SK-N-SH (cell line): ENCODE results near the gene SEMA3B. TPM values are rescaled to one million over a fixed set of nuclear protein-coding genes. Genes with fewer than 3 reads are reported as not detected.

Experiments used
- CTCF ChIA-PET: fragments of 300-600, 350-600 bp; formaldehyde crosslinking; extraction: SDS; loops from one replicate; lab custom pipeline; 2021; lab: Yijun Ruan, JAX
- POLR2A ChIA-PET: fragments of 350-600 bp; sonication (Branson Sonifier 250); formaldehyde crosslinking; extraction: SDS; loops from one replicate; lab custom pipeline; 2020; ENCODE audit warnings: antibody characterized with exemption, inconsistent platforms; lab: Yijun Ruan, JAX
- DNase-seq: peaks from one replicate; pipeline ENCODE4 v3.0.0; 2012
- H2AFZ ChIP-seq: fragments of 200-600 bp; sonication (generic); 2 replicates; pipeline ENCODE4 v1.8.1; 2016; ENCODE audit warnings: antibody characterized with exemption, mild to moderate bottlenecking, low read depth
- H3F3A ChIP-seq: fragments of 200-600 bp; sonication (generic); replicated peaks from 2 replicates; pipeline ENCODE3; 2016; ENCODE audit warnings: antibody characterized with exemption, mild to moderate bottlenecking; ENCODE audit not compliant: insufficient read depth
- H3K27ac ChIP-seq, 2 experiments: fragments of 200-500 bp in 1 of 2; fragments of 200-600 bp in 1 of 2; sonication (Bioruptor generic) in 1 of 2; sonication (generic), shearing (Covaris generic) in 1 of 2; 2 replicates each; pipeline versions ENCODE4 v1.5.1 to v1.6.1; 2014 to 2016; ENCODE audit warnings: low read depth in 2 of 2, inconsistent platforms in 1 of 2, low read length in 1 of 2, mild to moderate bottlenecking in 1 of 2, mixed read lengths in 1 of 2
- H3K27me3 ChIP-seq: fragments of 200-600 bp; sonication (generic), shearing (Covaris generic); 2 replicates; pipeline ENCODE4 v1.6.1; 2016; ENCODE audit warnings: mixed run types; ENCODE audit not compliant: insufficient read depth
- H3K36me3 ChIP-seq, 2 experiments: fragments of 200-500 bp in 1 of 2; fragments of 200-600 bp in 1 of 2; sonication (Bioruptor generic) in 1 of 2; sonication (generic) in 1 of 2; replicated peaks in 1 of 2; 2 replicates each; pipeline versions ENCODE3 to v1.5.1; 2014 to 2016; ENCODE audit warnings: low read length in 1 of 2, mild to moderate bottlenecking in 1 of 2; ENCODE audit not compliant: insufficient read depth in 2 of 2, control insufficient read depth in 1 of 2
- H3K4me1 ChIP-seq, 2 experiments: fragments of 200-500 bp in 1 of 2; fragments of 200-600 bp in 1 of 2; sonication (Bioruptor generic) in 1 of 2; sonication (generic), shearing (Covaris generic) in 1 of 2; 2 replicates each; pipeline versions ENCODE4 v1.5.1 to v1.6.1; 2014 to 2016; ENCODE audit warnings: low read depth in 1 of 2, low read length in 1 of 2, mixed run types in 1 of 2; ENCODE audit not compliant: insufficient read depth in 2 of 2, control insufficient read depth in 1 of 2
- H3K4me2 ChIP-seq: fragments of 200-600 bp; sonication (generic), shearing (Covaris generic); 2 replicates; pipeline ENCODE4 v1.6.1; 2017; ENCODE audit warnings: mixed run types
- H3K4me3 ChIP-seq, 2 experiments: fragments of 200-500 bp in 1 of 2; fragments of 200-600 bp in 1 of 2; sonication (Bioruptor generic) in 1 of 2; sonication (generic), shearing (Covaris generic) in 1 of 2; 2 replicates each; pipeline versions ENCODE4 v1.5.1 to v1.8.1; 2014 to 2016; ENCODE audit warnings: low read depth in 2 of 2, inconsistent platforms in 1 of 2, low read length in 1 of 2, mild to moderate bottlenecking in 1 of 2, mixed read lengths in 1 of 2, moderate library complexity in 1 of 2
- H3K79me2 ChIP-seq: fragments of 200-600 bp; sonication (generic); 2 replicates; pipeline ENCODE4 v1.8.1; 2017; ENCODE audit warnings: mild to moderate bottlenecking; ENCODE audit not compliant: insufficient read depth
- H3K9ac ChIP-seq: fragments of 200-600 bp; sonication (generic); 2 replicates; pipeline ENCODE4 v1.6.1; 2017; ENCODE audit warnings: mixed run types
- H3K9me2 ChIP-seq: fragments of 200-600 bp; sonication (generic); 2 replicates; pipeline ENCODE4 v1.6.1; 2017; ENCODE audit warnings: mixed run types
- H3K9me3 ChIP-seq: fragments of 200-600 bp; sonication (generic); 2 replicates; pipeline ENCODE4 v1.6.1; 2017; ENCODE audit warnings: mixed run types, mild to moderate bottlenecking, moderate library complexity
- H4K20me1 ChIP-seq: fragments of 200-600 bp; sonication (generic); 2 replicates; pipeline ENCODE4 v1.6.1; 2017; ENCODE audit warnings: mild to moderate bottlenecking, mixed run types; ENCODE audit not compliant: insufficient read depth
- EZH2phosphoT487 ChIP-seq: fragments of 200-600 bp; sonication (generic); IDR thresholded peaks from 2 replicates; pipeline ENCODE4 v1.6.1; 2017; ENCODE audit warnings: low read depth, mixed run types, mild to moderate bottlenecking, antibody characterized with exemption, moderate library complexity, borderline replicate concordance
- GABPA ChIP-seq: IDR thresholded peaks from 2 replicates; pipeline ENCODE4 v1.4.0; 2012; ENCODE audit warnings: low read depth, mild to moderate bottlenecking
- MXI1 ChIP-seq: IDR thresholded peaks from 2 replicates; pipeline ENCODE4 v1.6.1; 2012; ENCODE audit warnings: mild to moderate bottlenecking, low read depth, low read length, improper control_type of control experiment
- POLR2AphosphoS5 ChIP-seq: IDR thresholded peaks from 2 replicates; pipeline ENCODE4 v1.6.1; 2012; ENCODE audit warnings: low read depth, low read length
- RAD21 ChIP-seq: IDR thresholded peaks from 2 replicates; pipeline ENCODE4 v1.6.1; 2012; ENCODE audit warnings: mild to moderate bottlenecking, low read length
- SMC3 ChIP-seq: IDR thresholded peaks from 2 replicates; pipeline ENCODE4 v1.6.1; 2012; ENCODE audit warnings: low read depth, low read length, improper control_type of control experiment
- WGBS: methylation state at CpG from one replicate; pipeline ENCODE4 v1.1.6; 2017; ENCODE audit warnings: low lambda C conversion rate; 5-methylcytosine and 5-hydroxymethylcytosine counted together
- polyA plus RNA-seq, 3 experiments: library from polyadenylated mRNA; depleted of rRNA; stranded (reverse); fragments of >200 nt; gene quantifications; 2 replicates each; pipeline ENCODE4 v1.2.3, GENCODE V29; 2012
- TF ChIP-seq, protein P1 (sequence below): fragments of 150-350 bp; IDR thresholded peaks from 2 replicates; pipeline ENCODE4 v1.6.1; 2017; ENCODE audit warnings: antibody characterized with exemption, low read length, low read depth, borderline replicate concordance
- TF ChIP-seq, protein P2 (sequence below): fragments of 200-600 bp; sonication (generic); IDR thresholded peaks from 2 replicates; pipeline ENCODE4 v1.6.1; 2017; ENCODE audit warnings: antibody characterized with exemption, mild to moderate bottlenecking, moderate library complexity

SEMA3B gene
- polyA plus RNA-seq, 1 of the 3 experiments (the other 2 are of a cell fraction) = 14.9 TPM

DNA sequence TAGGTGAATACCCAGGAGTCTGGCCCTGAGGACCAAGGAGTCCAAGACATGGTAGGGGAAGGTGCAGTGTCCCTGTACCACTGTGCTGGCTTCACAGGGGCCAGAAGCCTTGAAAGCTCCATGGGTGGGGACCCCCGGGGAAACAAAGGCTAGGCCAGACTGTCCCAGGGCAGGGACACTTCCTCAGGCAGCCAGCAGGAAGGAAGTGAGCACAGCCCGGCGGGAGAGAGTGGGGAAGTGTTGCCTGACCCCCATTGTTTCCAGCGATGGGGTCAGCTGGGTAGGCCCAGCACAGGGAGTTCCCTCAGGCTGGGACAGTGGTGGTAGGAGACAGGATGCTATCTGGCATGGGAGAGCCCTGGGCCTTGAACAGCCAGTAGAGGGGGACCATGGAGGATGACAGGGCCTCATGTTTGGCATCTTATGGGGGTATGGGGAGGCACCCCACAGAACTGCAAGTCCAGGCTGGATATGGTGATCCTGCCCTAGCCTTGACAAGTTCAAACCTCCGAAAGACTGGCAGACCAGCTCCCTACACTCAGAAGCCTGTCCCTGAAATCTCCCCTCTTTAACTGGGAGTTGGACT, 54.8 kb downstream of the SEMA3B start:
- ChIA-PET CTCF (interaction anchor here (0.7 to 6.0 kb wide), 27 partner anchors 9 to 290 kb away, joined by 3 to 60 read pairs (median 4); partner anchors contain the start of genes HYAL1, HYAL3, NAA80 and RASSF1), POLR2A (interaction anchor here (1.6 to 1.7 kb wide), 2 partner anchors 13 to 32 kb away, joined by 4 to 6 read pairs; partner anchors contain the start of gene IFRD2)
- Histone ChIP-seq H3K9me2 (no peaks in the 10 kb centered on the region), H3K4me3 (no peak overlapping the region), H3F3A (peaks cover 14% of the 10 kb centered on the region), H4K20me1 (no peaks in the 10 kb centered on the region), H3K27me3 (no peaks in the 10 kb centered on the region), H3K27ac (no peak overlapping the region), H3K9me3 (no peaks in the 10 kb centered on the region), H3K4me1 (peaks cover 0 to 44% of the 10 kb centered on the region in 2 experiments; a peak in 2 of 4 replicates), H3K79me2 (peaks cover 45% of the 10 kb centered on the region), H3K4me2 (no peak overlapping the region), H3K9ac (no peak overlapping the region), H3K36me3 (peaks cover 8 to 33% of the 10 kb centered on the region in 2 experiments), H2AFZ (no peak overlapping the region)
- TF ChIP-seq EZH2phosphoT487 (no peak), GABPA (no peak), POLR2AphosphoS5 (0 out of 2 replicates have a peak, but pooled peaks have one; percentile 21)
- 87% methylated on average over 2 of the region's 5 CpGs for WGBS
- DNase-seq = no peak

DNA sequence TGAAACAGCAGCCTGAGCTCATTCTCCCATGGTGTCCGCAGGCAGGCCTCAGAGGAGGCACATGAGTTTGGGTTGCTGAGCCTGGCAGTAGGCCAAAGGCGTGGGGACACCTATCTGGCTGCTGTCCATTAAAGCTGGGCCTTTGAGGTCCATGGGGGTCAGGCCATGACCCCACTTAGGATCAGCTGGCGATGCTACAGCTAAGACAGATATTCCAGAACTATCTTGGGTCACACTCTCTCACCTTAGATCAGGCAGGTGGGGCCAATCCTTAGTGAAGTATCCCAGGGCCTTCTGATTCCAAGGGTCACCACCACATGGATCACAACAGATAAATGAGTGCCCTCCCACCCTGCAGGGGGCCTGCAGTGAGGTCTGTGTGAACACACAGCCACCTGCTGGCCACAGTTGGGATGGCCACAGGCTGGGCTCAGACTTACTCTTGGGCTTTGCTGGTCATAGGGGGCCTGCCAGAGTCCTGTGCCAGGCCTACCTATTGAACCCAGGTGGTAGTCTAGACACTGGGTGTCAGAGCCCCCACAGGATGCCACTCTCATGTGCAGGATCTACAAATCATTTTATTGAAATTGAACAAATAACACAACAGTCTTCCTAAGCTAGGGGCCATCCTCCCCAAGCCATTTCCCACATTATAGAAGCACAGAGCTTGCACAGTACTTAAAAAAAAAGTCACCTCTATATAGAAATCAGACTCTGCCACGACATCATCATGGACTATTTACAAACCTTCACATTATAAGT, 55.6 kb downstream of the SEMA3B start:
- Histone ChIP-seq H3K27ac (no peak overlapping the region; a peak in 1 of 4 replicates), H3K4me2 (no peak overlapping the region), H3K9me2 (no peaks in the 10 kb centered on the region), H2AFZ (no peak overlapping the region), H3K79me2 (peaks cover 37% of the 10 kb centered on the region), H3K9ac (no peak overlapping the region), H3K36me3 (peaks cover under 1 to 25% of the 10 kb centered on the region in 2 experiments), H3F3A (peaks cover 21% of the 10 kb centered on the region), H3K4me1 (peaks cover 0 to 36% of the 10 kb centered on the region in 2 experiments; a peak in 2 of 4 replicates), H4K20me1 (no peaks in the 10 kb centered on the region), H3K9me3 (no peaks in the 10 kb centered on the region), H3K4me3 (no peak overlapping the region; a peak in 1 of 4 replicates), H3K27me3 (no peaks in the 10 kb centered on the region)
- POLR2A ChIA-PET = interaction anchor here (0.7 to 1.7 kb wide), 3 partner anchors 13 to 32 kb away, joined by 3 to 6 read pairs (median 4); partner anchors contain the start of genes CYB561D2, IFRD2 and NPRL2
- TF ChIP-seq MXI1 = peak; percentile 32; the same call in 1 of the 2 replicates
- TF ChIP-seq, protein P1, sequence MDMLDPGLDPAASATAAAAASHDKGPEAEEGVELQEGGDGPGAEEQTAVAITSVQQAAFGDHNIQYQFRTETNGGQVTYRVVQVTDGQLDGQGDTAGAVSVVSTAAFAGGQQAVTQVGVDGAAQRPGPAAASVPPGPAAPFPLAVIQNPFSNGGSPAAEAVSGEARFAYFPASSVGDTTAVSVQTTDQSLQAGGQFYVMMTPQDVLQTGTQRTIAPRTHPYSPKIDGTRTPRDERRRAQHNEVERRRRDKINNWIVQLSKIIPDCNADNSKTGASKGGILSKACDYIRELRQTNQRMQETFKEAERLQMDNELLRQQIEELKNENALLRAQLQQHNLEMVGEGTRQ = no peak
- peak; percentile 77 for TF ChIP-seq RAD21
- peak; percentile 69 for TF ChIP-seq SMC3
- TF ChIP-seq, protein P2, sequence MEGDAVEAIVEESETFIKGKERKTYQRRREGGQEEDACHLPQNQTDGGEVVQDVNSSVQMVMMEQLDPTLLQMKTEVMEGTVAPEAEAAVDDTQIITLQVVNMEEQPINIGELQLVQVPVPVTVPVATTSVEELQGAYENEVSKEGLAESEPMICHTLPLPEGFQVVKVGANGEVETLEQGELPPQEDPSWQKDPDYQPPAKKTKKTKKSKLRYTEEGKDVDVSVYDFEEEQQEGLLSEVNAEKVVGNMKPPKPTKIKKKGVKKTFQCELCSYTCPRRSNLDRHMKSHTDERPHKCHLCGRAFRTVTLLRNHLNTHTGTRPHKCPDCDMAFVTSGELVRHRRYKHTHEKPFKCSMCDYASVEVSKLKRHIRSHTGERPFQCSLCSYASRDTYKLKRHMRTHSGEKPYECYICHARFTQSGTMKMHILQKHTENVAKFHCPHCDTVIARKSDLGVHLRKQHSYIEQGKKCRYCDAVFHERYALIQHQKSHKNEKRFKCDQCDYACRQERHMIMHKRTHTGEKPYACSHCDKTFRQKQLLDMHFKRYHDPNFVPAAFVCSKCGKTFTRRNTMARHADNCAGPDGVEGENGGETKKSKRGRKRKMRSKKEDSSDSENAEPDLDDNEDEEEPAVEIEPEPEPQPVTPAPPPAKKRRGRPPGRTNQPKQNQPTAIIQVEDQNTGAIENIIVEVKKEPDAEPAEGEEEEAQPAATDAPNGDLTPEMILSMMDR = peak; percentile 81
- TF ChIP-seq POLR2AphosphoS5 = no peak
- CTCF ChIA-PET = interaction anchor here (0.6 to 6.0 kb wide), 34 partner anchors 9 to 289 kb away, joined by 3 to 60 read pairs (median 4); partner anchors contain the start of genes HYAL1, HYAL3, NAA80 and RASSF1
- 0% methylated on average over 1 of the region's 4 CpGs for WGBS
- DNase-seq = peak; percentile 85
